Osteoblast (primary cell): ENCODE results near the gene PNMT. TPM values are rescaled to one million over a fixed set of nuclear protein-coding genes. Genes with fewer than 3 reads are reported as not detected.

Experiments used
- DNase-seq: peaks from one replicate; pipeline ENCODE4 v3.0.0; 2011; ENCODE audit warnings: low spot score, mixed read lengths; ENCODE audit not compliant: insufficient read length; ENCODE audit errors: missing footprints
- H2AFZ ChIP-seq: 2 replicates; pipeline ENCODE4 v1.6.0; 2011; ENCODE audit warnings: mild to moderate bottlenecking, low read length
- H3K27ac ChIP-seq: 2 replicates; pipeline ENCODE4 v1.5.1; 2011; ENCODE audit warnings: mild to moderate bottlenecking, low read depth, low read length, moderate library complexity
- H3K27me3 ChIP-seq: 2 replicates; pipeline ENCODE4 v1.6.0; 2012; ENCODE audit warnings: mild to moderate bottlenecking, control low read depth, inconsistent platforms, low read length, moderate library complexity; ENCODE audit not compliant: insufficient read depth
- H3K36me3 ChIP-seq: 2 replicates; pipeline ENCODE4 v1.5.1; 2011; ENCODE audit warnings: mild to moderate bottlenecking, low read length, control low read depth, moderate library complexity; ENCODE audit not compliant: insufficient read depth
- H3K4me1 ChIP-seq: 2 replicates; pipeline ENCODE4 v1.5.1; 2011; ENCODE audit warnings: mild to moderate bottlenecking, low read length, control low read depth, moderate library complexity; ENCODE audit not compliant: insufficient read depth
- H3K4me2 ChIP-seq: 2 replicates; pipeline ENCODE4 v1.6.0; 2011; ENCODE audit warnings: mild to moderate bottlenecking, low read length; ENCODE audit not compliant: insufficient read depth
- H3K4me3 ChIP-seq: fragments of 200-600 bp; sonication (generic); 3 replicates; pipeline ENCODE4 v1.5.1; 2012; ENCODE audit warnings: mild to moderate bottlenecking, low read length, inconsistent platforms; ENCODE audit not compliant: insufficient read depth
- H3K79me2 ChIP-seq: 2 replicates; pipeline ENCODE4 v1.6.0; 2012; ENCODE audit warnings: mild to moderate bottlenecking, low read length, control low read depth, inconsistent platforms; ENCODE audit not compliant: insufficient read depth
- H3K9me3 ChIP-seq: 2 replicates; pipeline ENCODE4 v1.5.1; 2011; ENCODE audit warnings: low read depth, low read length, control low read depth
- H4K20me1 ChIP-seq: 2 replicates; pipeline ENCODE4 v1.6.0; 2012; ENCODE audit warnings: mild to moderate bottlenecking, low read length, control low read depth; ENCODE audit not compliant: insufficient read depth
- CTCF ChIP-seq: IDR thresholded peaks from 2 replicates; pipeline ENCODE4 v1.5.1; 2011; ENCODE audit warnings: mild to moderate bottlenecking, low read depth, low read length, moderate library complexity; ENCODE audit errors: extremely low read depth
- total RNA-seq: library from RNA; depleted of rRNA; stranded (reverse); fragments of >200 nt; gene quantifications from 2 replicates; pipeline ENCODE4 v1.2.3, GENCODE V29; 2012

The PNMT gene
- total RNA-seq, 1 donor, result not detected

GRCh38 chr17:39627047-39627711 lies 41.1 kb upstream of the PNMT start:
- Histone ChIP-seq H3K9me3 (no peaks in the 10 kb centered on the region), H3K27me3 (peaks cover 76% of the 10 kb centered on the region), H3K4me1 (peaks cover 3% of the 10 kb centered on the region), H3K4me3 (no peak overlapping the region), H3K79me2 (no peaks in the 10 kb centered on the region), H3K4me2 (no peak overlapping the region), H2AFZ (no peak overlapping the region), H4K20me1 (peaks cover 4% of the 10 kb centered on the region), H3K36me3 (no peaks in the 10 kb centered on the region), H3K27ac (no peak overlapping the region)
- DNase-seq, result no peak
- no peak for TF ChIP-seq CTCF

- Histone ChIP-seq H3K9me3 (no peaks in the 10 kb centered on the region), H4K20me1 (peaks cover 3% of the 10 kb centered on the region), H3K4me3 (no peak overlapping the region), H2AFZ (no peak overlapping the region), H3K79me2 (no peaks in the 10 kb centered on the region), H3K27ac (no peak overlapping the region), H3K36me3 (no peaks in the 10 kb centered on the region), H3K27me3 (peaks cover 83% of the 10 kb centered on the region), H3K4me2 (no peak overlapping the region), H3K4me1 (no peaks in the 10 kb centered on the region)
- TF ChIP-seq CTCF, result no peak
- no peak for DNase-seq
Observed at GRCh38 chr17:39627712-39628516, 40.3 kb upstream of the PNMT start.

- no peak for TF ChIP-seq CTCF
- Histone ChIP-seq H2AFZ (no peak overlapping the region), H3K36me3 (no peaks in the 10 kb centered on the region), H3K79me2 (no peaks in the 10 kb centered on the region), H3K9me3 (no peaks in the 10 kb centered on the region), H3K27ac (no peak overlapping the region), H3K4me3 (no peak overlapping the region), H4K20me1 (no peaks in the 10 kb centered on the region), H3K27me3 (peaks cover 84% of the 10 kb centered on the region), H3K4me1 (no peaks in the 10 kb centered on the region), H3K4me2 (no peak overlapping the region)
- DNase-seq, result peak; percentile 92
Observed at GRCh38 chr17:39628655-39629493, 39.4 kb upstream of the PNMT start.
